ENCODE measurements around the gene FBXL4. TPM values are rescaled to one million over a fixed set of nuclear protein-coding genes. Genes with fewer than 3 reads are reported as not detected.

FBXL4 gene
- total RNA-seq, 4 donors from 2014 or later: 16.4 to 35.0 (median 22.4) TPM

- Histone ChIP-seq H3K4me1 (peaks cover 13 to 41% of the 10 kb centered on the region in 2 donors), H3K4me3 (peak overlapping the region in 1 of 4 donors; percentile 27), H3K27me3 (peaks cover 92 to 98% (median 94%) of the 10 kb centered on the region in 3 donors), H3K9me3 (no peaks in the 10 kb centered on the region), H3K36me3 (no peaks in the 10 kb centered on the region), H3K27ac (no peak overlapping the region)
- in situ Hi-C loops (cut with MboI; ENCODE audit: low sequenced_read_pairs in 4 of 4): loop anchor here in 1 of 4 donors (25.0 kb wide), 1 partner anchor 1349 kb away; no protein-coding TSS in a partner anchor
- DNase-seq (no peak), ATAC-seq (no peak)
- TF ChIP-seq POLR2A (IDR thresholded peaks at IDR 0.05) (no peak), CTCF (IDR thresholded peaks at IDR 0.05 in 4 of 5, conservative IDR thresholded peaks at IDR 0.05 in 1 of 5) (no peak)
- intact Hi-C loops (cut with DNase I; ENCODE audit: low total_unique reads): no loop called here
Measured at GRCh38 chr6:98836025-98836961, 111.5 kb downstream of the FBXL4 start.

- no peaks in the 10 kb centered on the region for H3K36me3 ChIP-seq
- intact Hi-C loops (cut with DNase I; ENCODE audit: low total_unique reads): no loop called here
- DNase-seq: no peak
- no peaks in the 10 kb centered on the region for H3K9me3 ChIP-seq
- peak overlapping the region in 3 of 4 donors; percentile 23 to 57 (median 27) for H3K4me3 ChIP-seq
- peaks cover 94 to 98% (median 94%) of the 10 kb centered on the region in 3 donors for H3K27me3 ChIP-seq
- H3K27ac ChIP-seq: no peak overlapping the region
- in situ Hi-C loops (cut with MboI; ENCODE audit: low sequenced_read_pairs in 4 of 4): loop anchor here in 1 of 4 donors (25.0 kb wide), 1 partner anchor 1348 kb away; no protein-coding TSS in a partner anchor
- H3K4me1 ChIP-seq: peaks cover 15 to 42% of the 10 kb centered on the region in 2 donors
- no peak for TF ChIP-seq CTCF (IDR thresholded peaks at IDR 0.05 in 4 of 5, conservative IDR thresholded peaks at IDR 0.05 in 1 of 5)
- TF ChIP-seq POLR2A (IDR thresholded peaks at IDR 0.05): no peak
- ATAC-seq: no peak
Measured at GRCh38 chr6:98835149-98836024, 112.4 kb downstream of the FBXL4 start.

GRCh38 chr6:98834060-98835031 is 113.4 kb downstream of the FBXL4 start, which contains the start of gene POU3F2:
Gene POU3F2 (plus strand): TSS chr6:98834574. CDS start chr6:98834874, 300 bp downstream.
- DNase-seq: no peak
- no peak for TF ChIP-seq CTCF (IDR thresholded peaks at IDR 0.05 in 4 of 5, conservative IDR thresholded peaks at IDR 0.05 in 1 of 5)
- in situ Hi-C loops (cut with MboI; ENCODE audit: low sequenced_read_pairs in 4 of 4): loop anchor here in 1 of 4 donors (25.0 kb wide), 1 partner anchor 1347 kb away; no protein-coding TSS in a partner anchor

More at GRCh38 chr6:98834060-98835031, 113.4 kb downstream of the FBXL4 start, which contains the start of gene POU3F2:
- Histone ChIP-seq H3K27ac (no peak within 1 kb of the TSS), H3K9me3 (no peaks in the 10 kb centered on the region), H3K4me3 (peak within 1 kb of the TSS; percentile 50 to 59 (median 54)), H3K36me3 (no peaks in the 10 kb centered on the region), H3K4me1 (peaks cover 15 to 42% of the 10 kb centered on the region in 2 donors), H3K27me3 (peaks cover 94 to 98% (median 94%) of the 10 kb centered on the region in 3 donors)
- ATAC-seq: peak in 1 of 2 donors; percentile 31
- intact Hi-C loops (cut with DNase I; ENCODE audit: low total_unique reads): no loop called here

Data from gastrocnemius medialis (tissue), 4 donors.